GM21528 (cell line): ENCODE data around the gene FIGN.

Experiments used
- ATAC-seq: cut with Tn5 transposase; IDR thresholded peaks from one replicate; pipeline ENCODE4 v1.9.1; 2021; ENCODE audit warnings: mild to moderate bottlenecking, moderate library complexity; ENCODE audit not compliant: unreplicated experiment, low FRiP score

The FIGN gene

GRCh38 chr2:163711258-163711657, 24.6 kb downstream of the FIGN start:
- no peak for ATAC-seq

- no peak for ATAC-seq
These were observed 26.5 kb downstream of the FIGN start for GRCh38 chr2:163709270-163709669.

- no peak for ATAC-seq
These were observed 27.5 kb downstream of the FIGN start for GRCh38 chr2:163708265-163708664.

- no peak for ATAC-seq
These were observed 32.4 kb downstream of the FIGN start for GRCh38 chr2:163703386-163703785.

- ATAC-seq: no peak
These were observed 34.2 kb downstream of the FIGN start for GRCh38 chr2:163701399-163702195.

- ATAC-seq: no peak
These were observed 37.0 kb downstream of the FIGN start for GRCh38 chr2:163698857-163699256.

- ATAC-seq: no peak
These were observed 37.8 kb downstream of the FIGN start for GRCh38 chr2:163697846-163698637.

- no peak for ATAC-seq
These were observed 38.4 kb downstream of the FIGN start for GRCh38 chr2:163697429-163697828.

- no peak for ATAC-seq
These were observed 42.3 kb downstream of the FIGN start for GRCh38 chr2:163693484-163693883.

- ATAC-seq: no peak
These were observed 43.0 kb downstream of the FIGN start for GRCh38 chr2:163692611-163693482.

GRCh38 chr2:163692081-163692480, 43.7 kb downstream of the FIGN start:
- no peak for ATAC-seq

GRCh38 chr2:163690896-163691295, 44.9 kb downstream of the FIGN start:
- ATAC-seq: no peak

GRCh38 chr2:163687217-163687616, 48.6 kb downstream of the FIGN start:
- ATAC-seq: no peak

GRCh38 chr2:163686289-163686688, 49.5 kb downstream of the FIGN start:
- ATAC-seq: no peak

GRCh38 chr2:163682695-163683094, 53.1 kb downstream of the FIGN start:
- no peak for ATAC-seq

- no peak for ATAC-seq
These were observed 54.1 kb downstream of the FIGN start for GRCh38 chr2:163681745-163682144.

- ATAC-seq: no peak
These were observed 60.4 kb downstream of the FIGN start for GRCh38 chr2:163675388-163675787.

- ATAC-seq: no peak
These were observed 62.3 kb downstream of the FIGN start for GRCh38 chr2:163673522-163673921.

- no peak for ATAC-seq
These were observed 64.9 kb downstream of the FIGN start for GRCh38 chr2:163670929-163671328.

- no peak for ATAC-seq
These were observed 66.3 kb downstream of the FIGN start for GRCh38 chr2:163669506-163669905.
